Activated CD4-positive, CD25-positive, alpha-beta regulatory T cell treated with anti-CD3 and anti-CD28 coated beads, Interleukin-2, amount 50 U/mL, for 24 hours (primary cell): ENCODE measurements around the gene NKD2.
"Not testable (repeated sequence)": the region's sequence is repeated elsewhere in the genome, so short reads cannot be mapped to it uniquely, and the experiment has no call there.

Experiments used
- ATAC-seq, 2 donors: fragments of 150-1000 bp; cut with Tn5 transposase; one replicate each; pipeline ENCODE4 v1.10.0; 2021; ENCODE audit warnings: mild to moderate bottlenecking in 1 of 2, moderate library complexity in 1 of 2

The NKD2 gene

DNA sequence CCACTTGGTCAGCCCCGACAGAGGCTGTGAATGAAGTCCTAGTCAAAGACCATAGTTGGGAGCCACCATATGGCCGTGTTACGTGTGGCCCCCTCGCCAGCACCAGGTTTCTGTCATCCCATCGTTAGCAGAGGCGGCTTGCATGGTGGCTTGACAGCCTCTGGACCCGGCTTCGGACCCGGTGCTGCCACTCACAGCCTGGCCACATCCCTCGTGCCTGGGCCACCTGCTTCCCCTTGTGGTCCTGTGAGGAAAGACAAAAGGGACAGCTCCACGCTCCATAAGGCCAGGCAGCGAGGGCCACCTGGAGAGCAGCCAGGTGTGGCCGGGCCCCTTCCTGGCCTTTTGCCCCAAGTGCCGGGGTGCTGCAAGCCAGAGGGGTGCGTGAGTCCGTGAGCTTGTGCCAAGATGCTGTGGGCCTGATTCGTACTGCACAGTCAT is 6.2 kb downstream of the NKD2 start:
- no peak for ATAC-seq

DNA sequence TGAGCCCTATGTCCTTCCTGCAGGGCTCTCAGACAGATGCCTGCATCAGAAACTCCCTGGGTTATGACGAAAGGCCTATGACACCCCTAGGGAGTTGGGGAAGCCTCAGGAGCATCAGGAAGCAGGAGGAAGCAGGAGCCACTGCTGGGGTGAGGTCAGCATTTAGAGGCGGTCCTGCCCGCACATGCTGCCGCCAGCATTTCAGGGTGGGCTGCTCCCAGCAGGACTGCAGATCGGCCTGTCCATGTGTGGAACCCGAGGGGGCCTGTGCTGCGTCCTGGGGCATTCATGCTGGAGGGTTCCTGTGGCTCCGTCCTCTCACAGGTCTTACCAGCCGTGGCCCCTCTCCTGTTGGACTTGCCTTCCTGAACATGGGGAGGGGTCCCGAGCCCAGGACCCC is 6.9 kb downstream of the NKD2 start:
- no peak for ATAC-seq

DNA sequence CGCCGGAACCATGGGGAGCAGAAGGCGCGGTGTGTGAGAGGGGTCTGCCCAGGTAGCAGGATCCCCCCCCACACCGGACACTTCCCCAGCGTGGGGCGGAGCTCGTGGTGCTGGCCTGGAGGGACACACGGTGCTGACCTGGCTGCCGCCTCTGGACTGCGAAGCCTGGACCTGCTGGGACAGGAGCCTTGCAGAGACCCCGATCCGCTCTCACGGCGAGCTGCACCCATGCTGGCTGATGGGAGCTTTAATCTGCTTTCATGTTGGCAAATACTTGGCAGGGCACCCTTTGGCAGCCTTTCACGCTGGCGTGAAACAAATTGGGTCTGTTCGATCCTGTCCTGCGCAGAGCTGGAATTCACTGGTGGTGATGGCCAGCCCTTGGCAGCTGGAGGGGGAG is 7.4 kb downstream of the NKD2 start:
- ATAC-seq, result no peak

DNA sequence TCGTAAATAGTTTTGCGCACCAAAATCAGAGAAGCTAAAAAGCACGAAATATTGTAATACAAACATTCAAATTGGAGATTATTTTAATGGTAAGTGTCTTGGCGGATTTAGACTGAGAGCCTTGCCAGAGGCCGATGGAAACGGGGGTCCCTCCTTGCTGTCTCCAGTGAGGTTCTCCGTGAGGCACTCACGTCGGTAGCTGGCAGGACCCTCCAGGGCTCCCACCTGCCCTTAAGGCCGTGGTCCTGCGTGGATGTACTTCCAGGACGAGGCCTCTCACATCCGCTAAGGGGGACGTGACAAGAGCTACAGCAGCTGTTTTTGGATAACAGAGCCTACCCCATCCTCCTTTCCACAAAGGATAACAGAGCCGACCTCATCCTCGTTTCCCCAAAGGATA is 7.9 kb downstream of the NKD2 start:
- ATAC-seq, result no peak

DNA sequence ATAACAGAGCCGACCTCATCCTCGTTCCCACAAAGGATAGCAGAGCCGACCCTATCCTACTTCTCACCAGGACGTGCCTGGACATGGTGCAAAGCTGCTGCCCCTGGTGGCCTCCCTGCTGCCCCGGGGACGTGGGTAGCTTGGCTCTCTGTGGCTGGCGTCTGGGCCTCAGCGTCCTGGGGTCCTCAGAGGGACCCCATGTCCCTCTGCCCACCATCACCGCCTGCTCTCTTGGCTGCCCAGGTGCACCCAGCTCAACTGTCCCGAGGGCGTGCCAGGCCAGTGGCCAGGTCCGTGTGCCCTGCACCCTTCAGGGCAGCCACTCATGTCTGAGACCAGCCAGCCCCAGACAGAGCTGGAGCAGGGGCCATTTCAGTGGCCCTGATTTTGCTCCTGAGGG is 8.5 kb downstream of the NKD2 start:
- ATAC-seq, result no peak

DNA sequence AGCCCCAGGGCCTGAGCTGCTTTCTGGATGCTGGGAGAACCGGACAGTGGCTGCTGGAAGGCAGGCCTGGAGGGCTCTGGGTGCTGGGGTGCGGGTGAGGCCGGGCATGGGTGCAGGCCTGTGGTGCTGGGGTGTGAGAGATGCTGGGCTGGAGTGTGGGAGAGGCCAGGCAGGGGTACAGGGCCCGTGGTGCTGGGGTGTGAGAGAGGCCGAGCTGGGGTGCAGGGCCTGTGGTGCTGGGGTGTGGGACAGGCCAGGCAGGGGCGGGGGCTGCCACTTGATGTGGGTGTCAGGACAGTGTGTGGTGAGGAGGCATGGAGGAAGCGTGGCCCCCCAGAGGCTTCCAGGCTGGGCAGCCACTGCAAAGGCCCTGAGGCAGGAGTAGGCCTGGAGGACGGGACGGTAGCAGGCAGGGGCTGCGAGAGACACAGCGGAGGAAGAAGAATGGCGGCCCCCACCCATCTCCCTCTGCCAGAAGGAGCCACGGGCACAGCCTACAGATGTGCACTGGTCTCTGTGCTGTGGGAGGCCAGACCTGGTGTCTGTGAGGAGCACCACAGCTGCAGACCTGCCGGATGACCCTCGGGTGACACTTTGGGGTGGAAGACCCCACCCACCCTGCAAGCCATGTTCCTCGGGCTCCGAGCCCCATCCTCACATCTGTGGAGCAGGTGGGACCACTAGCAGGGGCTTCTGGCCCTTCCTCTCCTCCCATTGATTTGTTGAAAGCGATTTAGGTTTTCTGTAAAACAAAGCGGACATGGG is 9.3 kb downstream of the NKD2 start:
- no peak for ATAC-seq

DNA sequence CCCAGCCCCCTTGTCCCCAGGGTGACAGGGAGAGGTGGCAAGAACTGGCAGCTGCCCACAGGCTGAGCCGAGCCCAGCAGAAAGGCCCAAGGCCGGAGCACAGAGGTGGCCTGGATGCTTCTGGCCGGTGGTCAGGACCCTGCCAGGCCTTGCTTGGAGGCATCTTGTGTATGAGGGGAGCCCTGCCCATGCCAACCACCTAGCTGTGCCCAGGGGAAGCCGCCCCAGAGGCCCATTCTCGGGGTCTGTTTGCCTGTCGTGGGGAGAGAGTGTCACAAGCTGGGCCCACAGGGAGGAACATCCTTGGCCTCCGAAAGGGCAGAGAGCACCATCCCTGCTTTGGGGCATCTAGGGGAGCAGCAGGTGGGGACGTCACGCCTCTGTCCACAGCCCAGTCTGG is 10.0 kb downstream of the NKD2 start:
- no peak for ATAC-seq

DNA sequence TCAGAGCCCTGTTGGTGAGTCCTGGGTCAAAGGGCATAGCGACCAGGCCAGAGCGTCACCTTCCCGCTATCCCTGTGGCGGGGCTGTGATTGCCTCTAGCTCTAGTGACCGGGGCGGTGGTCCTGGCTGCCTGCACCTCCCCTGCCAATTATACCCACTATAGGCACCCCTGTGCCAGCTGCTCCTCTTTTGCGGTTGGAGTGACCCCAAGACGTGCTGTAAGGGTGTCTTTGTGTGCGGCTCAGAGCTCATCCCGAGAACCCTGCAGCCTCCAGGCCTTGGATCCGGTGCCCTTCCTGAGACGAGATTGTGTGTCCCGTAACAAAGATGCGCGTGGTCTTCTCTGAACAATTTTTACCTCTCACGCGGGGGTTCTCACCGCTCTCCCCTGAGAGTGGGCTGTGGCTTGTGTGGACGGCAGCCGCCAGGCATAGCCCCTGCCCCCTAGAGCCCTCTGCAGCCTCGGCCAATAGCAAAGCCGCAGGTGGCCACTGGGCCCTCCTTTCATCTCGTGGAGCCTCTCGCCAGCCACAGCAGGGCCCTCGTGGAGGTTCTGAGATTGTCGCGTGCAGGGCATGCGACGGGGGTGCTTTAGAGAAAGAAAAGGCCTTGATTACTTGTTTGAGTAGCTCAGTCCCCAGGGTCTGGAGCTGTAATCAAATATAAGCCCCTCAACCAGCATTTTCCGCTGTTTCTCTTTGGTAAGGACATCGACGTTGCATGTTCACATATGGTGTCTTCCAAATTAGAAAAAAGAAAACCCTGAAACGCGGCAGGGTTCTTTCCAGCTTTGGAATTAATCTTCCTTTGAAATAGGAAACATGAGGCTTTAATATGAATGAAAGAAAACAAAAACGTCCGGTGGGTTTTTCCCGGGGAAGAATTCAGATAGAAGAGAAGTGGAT is 10.7 kb downstream of the NKD2 start:
- no peak for ATAC-seq

DNA sequence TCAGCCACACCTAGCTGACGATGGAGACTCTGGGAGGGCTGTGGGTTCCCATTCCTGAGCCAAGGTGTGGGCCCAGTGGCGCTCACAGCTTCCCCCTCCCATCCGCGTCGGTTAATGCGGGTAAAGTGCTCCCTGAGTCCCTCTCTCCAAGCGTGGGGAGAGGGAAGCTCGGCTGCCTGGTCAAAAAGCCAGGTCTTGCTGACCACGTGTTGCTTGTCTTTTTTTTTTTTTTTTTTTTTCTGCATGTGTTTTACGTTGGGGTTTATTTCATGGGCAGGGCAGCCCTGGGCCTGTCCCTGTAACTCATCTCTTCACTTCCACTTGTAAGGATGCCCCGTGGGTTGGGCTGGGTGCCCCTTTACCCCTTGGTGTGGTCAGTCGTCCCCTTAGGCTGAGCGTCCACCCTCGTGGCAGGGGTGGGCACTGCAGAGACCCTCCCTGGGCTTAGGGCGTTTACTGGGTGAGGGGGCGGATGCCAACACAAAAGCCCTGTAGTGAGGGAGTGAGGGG is 11.9 kb downstream of the NKD2 start:
- ATAC-seq, result no peak

DNA sequence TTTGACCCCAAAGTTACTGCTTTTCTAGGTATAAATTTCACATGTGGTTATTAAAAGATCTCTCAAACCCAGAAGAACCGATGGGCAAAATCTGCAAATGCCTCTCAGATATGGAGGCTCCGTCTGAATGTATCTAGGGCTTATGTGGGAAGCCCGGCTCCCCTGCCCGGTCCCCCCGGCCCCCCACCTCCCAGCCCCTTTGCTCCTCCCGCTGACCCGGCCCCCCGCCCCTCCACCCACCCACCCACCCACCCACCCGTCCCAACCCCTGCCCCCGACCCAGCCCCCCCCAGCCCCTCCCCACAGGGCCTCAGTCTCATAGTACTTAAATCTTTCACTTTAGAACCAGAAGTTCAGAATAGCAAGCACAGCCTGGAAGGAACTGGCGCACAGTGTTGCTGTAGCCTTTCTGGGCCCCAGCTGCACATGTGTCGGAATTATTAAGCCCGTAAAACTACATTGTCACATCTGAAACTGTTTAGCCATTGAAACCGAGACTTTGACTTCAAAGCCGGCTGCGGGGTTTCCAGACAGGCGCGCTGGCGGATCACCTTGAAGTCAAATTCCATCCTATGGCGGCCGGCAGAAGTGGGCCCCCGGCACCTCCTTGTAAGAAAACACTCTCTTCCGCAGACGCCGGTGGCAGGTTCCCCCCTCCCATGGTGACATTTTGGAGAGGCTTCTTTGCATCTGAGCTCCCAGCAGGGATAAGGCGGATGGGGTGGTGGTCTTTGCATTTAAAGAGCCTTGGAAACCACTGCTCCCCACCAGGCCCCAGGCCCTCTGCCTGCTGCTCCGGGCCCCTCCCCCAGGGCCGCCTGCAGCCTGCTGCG is 12.8 kb downstream of the NKD2 start:
- no peak for ATAC-seq

DNA sequence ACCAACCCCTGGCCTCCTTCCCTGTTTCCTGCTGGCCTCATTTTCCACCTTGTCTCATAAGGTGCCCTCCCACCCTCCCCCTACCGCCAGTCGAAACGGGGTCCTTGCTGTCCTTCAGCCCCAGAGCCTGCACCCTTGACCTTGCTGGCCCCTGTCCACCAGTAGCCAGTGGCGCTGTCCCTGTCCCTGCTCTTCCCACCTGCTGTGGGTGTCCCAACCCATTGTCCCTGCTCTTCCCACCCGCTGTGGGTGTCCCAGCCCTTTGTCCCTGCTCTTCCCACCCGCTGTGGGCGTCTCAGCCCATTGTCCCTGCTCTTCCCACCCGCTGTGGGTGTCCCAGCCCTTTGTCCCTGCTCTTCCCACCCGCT is 13.4 kb downstream of the NKD2 start:
- ATAC-seq, result not testable (repeated sequence)

DNA sequence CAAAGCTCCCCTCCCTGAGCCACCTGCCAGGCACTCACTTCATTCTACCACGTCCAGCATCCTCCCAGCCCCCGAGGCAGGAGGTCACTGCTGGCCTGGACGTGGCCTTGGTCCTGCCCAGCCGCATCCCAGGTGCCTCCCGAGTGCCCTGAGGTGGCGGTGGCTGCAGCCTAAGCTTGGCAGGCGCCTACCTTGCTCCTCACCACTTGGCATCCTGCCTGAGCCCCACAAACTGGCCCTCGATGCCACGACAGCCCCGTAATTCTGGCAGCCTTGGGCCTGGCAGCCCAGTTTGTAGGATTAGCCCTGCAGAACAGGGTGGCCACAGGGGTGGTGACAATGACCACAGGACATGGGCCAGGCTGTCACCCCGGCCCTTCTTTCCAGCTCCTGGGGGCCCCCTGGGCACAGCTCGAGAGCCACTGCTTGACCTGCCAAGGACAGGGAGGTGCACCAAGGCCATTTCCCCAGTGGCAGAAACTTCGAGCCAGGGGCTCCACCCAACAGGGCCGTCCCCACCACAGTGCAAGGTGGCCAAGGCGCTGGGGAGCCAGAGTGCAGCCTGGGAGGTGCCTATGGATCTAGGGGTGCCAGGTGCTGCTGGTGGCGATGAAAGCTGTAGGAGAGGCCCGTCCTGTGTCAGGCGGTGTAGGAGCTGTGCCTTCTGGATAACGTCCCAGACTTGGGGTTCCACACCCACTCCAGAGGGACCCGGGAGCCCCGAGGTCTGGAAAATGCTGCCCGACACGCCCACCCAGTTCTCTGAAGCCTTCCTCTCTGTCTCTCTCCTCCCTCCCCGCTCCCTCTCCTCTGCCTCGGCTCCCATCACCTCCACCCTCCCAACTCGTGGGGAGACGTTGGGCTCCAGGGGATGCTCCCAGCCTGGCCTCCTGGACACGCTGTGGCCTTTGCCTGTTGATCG is 18.4 kb downstream of the NKD2 start:
- no peak for ATAC-seq

DNA sequence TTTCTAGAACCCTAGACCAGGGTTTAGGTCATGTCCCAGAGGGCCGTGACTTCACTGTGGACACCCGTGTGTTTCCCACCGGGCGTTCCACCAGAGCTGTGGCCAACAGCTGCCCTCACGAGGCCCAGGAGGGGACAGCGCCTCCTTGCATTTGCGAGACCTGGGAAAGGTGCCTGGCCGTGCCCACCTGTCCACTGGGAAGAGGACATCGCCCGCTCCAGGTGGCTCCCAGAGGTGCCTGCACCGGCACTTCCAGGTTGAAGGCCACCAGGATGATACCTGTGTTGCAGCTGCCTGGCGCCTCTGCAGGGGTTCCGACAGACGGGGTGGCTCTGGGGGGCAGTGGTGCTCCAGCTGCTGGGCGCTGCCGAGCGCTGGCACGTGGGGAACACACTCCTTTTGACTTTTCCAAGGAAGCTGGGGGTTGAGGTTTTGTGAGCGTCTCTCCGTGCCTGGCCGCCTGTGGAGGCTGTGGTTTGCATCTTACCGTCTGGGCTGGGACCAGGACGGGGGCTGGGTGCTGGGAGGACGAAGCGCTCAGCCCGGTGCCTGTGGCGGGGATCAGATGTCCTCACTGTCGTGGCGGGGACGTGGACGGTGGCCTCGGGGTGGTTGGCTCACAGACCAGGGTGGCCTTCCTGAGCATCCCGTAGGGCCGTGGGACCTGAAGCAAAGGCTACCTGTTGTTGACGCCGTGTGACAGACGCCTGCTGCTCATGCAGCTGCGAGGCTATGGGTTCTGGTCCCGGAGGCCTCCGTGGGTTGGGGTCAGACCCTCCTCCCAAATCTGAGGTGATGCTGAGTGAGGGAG is 19.2 kb downstream of the NKD2 start:
- no peak for ATAC-seq

DNA sequence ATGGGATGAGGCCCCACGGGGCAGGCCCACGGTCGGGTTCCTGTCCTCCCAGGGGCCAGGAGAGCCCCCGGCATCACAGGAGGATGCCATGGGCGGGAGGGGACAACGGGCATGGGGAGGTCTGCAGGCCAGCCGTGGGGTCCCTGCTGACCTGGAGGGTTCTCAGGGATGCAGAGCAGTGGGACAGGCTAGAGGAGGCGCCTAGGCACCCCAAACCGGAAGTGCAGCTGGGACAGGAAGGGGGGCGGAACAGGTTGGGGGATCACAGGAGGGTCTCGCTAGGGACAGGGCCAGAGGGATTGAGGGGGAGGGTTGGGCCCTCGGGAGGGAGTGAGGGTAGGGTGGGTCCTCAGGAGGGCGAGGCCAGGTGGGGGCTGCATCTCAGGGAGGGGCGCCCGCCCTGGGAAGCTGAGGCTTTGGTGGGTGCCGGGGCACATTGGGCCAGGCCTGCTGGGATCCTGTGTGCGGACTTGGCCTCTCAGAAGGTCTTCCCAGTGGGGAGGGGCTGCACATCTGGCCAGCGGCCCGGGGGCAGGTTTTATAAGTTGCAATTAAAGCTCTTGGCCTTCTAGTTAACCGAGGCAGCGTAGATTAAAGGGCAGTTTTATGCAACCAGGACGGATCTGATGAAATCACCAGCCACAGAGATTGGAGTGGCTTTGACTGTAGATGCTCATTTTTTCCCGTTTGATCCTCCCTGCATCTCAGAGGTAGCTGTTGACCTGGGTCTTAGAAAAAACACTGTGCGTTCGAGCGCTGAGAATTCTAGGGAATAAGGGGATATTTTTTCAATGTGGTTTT is 20.1 kb downstream of the NKD2 start:
- ATAC-seq, result no peak

DNA sequence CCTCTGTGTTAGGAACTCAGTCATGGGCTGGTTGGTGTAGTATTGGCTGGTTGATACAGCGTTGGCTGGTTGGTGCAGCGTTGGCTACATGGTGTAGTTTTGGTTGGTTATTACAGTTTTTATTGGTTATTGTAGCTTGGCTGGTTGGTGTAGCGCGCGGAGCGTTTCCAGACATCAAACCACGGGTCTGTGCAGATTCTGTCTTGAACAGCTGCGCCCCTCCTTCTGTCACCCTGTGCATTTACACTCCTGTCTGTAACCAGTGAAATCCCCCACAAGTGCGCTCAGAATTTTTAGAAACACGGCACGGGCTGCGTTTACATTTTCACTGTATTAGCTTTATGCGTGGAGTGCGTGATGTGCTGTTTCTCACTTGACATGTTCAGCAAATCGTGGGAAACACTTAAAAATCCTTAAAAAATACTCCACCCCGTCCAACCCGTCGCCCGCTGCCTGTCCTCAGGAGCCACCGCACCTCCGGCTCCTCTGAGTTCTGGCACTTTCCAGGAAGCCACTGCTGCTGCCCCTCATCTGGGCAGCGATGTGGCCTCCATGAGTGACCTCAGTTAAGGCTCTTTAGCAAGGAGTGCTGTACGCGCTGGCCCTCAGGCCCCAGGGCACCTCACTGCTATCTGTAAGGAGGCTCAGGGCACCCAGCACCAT is 20.8 kb downstream of the NKD2 start:
- no peak for ATAC-seq

DNA sequence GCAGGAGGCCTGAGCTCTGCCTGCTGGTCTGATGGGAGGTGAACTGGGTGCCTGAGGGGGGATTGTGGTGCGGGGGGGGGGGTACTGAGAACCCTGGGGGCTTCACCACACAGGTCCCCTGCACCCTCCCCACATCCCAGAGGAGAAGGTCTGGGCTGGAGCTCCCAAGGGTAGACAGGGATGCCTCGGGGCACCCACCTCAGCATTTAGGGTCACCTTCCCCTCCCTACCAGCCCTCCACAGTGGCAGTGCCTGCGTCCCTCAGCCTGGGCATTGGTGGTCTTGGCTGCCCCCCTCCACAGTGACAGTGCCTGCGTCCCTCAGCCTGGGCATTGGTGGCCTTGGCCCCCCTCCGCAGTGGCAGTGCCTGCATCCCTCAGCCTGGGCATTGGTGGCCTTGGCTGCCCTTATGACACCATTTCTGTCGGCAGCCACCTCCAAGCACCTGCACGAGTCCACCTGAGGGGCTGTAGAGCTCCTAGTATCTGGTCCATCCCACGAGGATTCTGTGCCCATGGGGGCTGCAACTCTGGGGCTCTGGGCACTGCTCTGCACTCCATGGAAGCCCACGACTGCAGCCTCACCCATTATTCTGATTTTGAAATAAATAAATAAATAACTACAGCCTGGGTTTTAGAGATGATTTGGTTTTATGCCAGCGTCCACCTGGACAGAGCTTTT is 21.5 kb downstream of the NKD2 start:
- no peak for ATAC-seq

DNA sequence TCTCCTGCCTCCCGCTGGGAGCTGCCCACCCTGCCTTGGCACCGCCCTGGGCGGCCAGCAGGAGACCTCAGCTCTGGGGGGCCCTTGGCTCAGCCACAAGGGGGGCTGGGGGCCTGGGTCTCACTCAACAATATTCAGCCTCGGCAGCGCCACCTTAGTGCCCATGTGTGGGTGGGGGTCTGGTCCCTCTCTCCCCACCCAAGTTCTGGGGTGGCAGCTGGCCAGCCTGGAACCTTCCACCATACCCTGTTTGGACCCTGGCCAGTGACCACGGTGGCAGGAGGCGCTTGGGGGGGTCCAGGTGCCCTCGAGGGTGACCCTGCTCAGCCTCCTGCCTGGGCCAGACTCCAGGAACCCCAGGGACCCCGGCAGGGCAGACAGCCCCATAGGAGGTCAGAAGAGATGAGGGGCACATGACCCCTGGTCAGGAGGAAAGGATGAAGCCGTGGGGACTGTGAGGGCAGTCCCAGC is 22.2 kb downstream of the NKD2 start:
- no peak for ATAC-seq

DNA sequence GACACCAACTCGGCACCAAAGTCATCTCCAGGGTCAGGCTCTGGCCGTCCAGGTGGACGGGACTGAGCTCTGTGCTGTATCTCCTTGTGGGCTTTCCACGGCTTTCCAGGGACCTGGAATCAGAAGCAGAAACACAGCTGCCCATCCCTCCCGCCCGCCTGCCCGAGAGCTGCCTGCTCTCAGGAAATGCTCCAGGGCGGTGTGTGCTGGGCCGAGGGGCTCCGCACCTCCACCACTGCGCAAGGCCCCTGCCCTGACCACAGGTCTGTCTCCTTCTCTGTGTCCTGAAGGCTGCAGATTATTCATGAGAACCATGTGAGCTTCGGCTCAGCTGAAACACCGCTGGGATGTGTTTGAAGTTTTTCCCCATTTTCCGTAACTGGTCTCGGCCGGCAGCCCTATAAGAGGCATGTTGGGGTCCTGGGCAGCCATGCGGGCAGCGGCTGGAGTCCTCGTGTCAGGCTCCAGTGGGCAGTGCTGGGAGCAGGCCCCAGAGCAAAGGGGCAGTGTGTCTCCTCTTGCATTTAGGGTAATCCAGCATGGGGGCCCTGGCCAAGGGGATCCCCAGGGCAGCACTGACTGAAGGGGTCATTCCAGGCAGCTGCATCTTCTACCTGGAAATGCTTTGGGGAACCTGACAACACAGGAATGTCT is 22.8 kb downstream of the NKD2 start:
- no peak for ATAC-seq
